NT2/D1 (cell line): Measurements from ENCODE around the gene INSIG2.

Source experiments
- YY1 ChIP-seq: IDR thresholded peaks from 2 replicates; pipeline ENCODE4 v1.6.1; 2011; ENCODE audit not compliant: insufficient read length, insufficient read depth
- ZNF274 ChIP-seq: IDR thresholded peaks from 2 replicates; pipeline ENCODE4 v1.6.1; 2011; ENCODE audit warnings: mild to moderate bottlenecking, low read depth, low read length

GRCh38 chr2:118059919-118060478 is 28.3 kb upstream of the INSIG2 start:
- TF ChIP-seq ZNF274 (no peak), YY1 (no peak)
